WTC11 (cell line): ENCODE data around the gene DNM1L. TPM values are rescaled to one million over a fixed set of nuclear protein-coding genes. Genes with fewer than 3 reads are reported as not detected.

Experiments
- ATAC-seq: fragments of 200-7000 bp; cut with Tn5 transposase; 2 replicates; pipeline ENCODE4 v1.10.0; 2021; ENCODE audit warnings: mild to moderate bottlenecking, moderate library complexity
- CTCF ChIA-PET: fragments of 300-600 bp; sonication (Branson Sonifier 250); formaldehyde crosslinking; loops from one replicate; lab custom pipeline; 2021; ENCODE audit warnings: antibody characterized with exemption; lab: Charles Lee
- POLR2A ChIA-PET: fragments of 350-600 bp; sonication (Branson Sonifier 250); formaldehyde crosslinking; loops from one replicate; lab custom pipeline; 2021; ENCODE audit warnings: antibody characterized with exemption; lab: Charles Lee
- DNase-seq: peaks from one replicate; pipeline ENCODE4 v3.0.0; 2021; ENCODE audit warnings: low spot score
- H3K27ac Mint-ChIP-seq: 2 replicates; pipeline ENCODE4 v1.8.0; 2021; ENCODE audit warnings: mixed read lengths
- H3K27me3 Mint-ChIP-seq: 2 replicates; pipeline ENCODE4 v1.8.0; 2021; ENCODE audit warnings: low read depth, mild to moderate bottlenecking, moderate library complexity, mixed read lengths
- H3K36me3 Mint-ChIP-seq: 2 replicates; pipeline ENCODE4 v1.8.0; 2021; ENCODE audit warnings: mixed read lengths
- H3K4me1 Mint-ChIP-seq: 2 replicates; pipeline ENCODE4 v1.8.0; 2022; ENCODE audit warnings: mixed read lengths
- H3K4me3 Mint-ChIP-seq: 2 replicates; pipeline ENCODE4 v1.8.0; 2021; ENCODE audit warnings: mild to moderate bottlenecking, moderate library complexity, mixed read lengths
- H3K9me3 Mint-ChIP-seq: 2 replicates; pipeline ENCODE4 v1.8.0; 2021; ENCODE audit warnings: mixed read lengths
- AR ChIP-seq: fragments of 250-450 bp; sonication (Bioruptor Pico); IDR thresholded peaks from 2 replicates; pipeline ENCODE4 v1.9.0; 2021; ENCODE audit warnings: mild to moderate bottlenecking
- CBFB ChIP-seq: sonication (generic); formaldehyde crosslinking; IDR thresholded peaks from 2 replicates; pipeline ENCODE4 v1.8.1; 2022; ENCODE audit warnings: mild to moderate bottlenecking, low read depth, missing genetic modification reagents
- CREB1 ChIP-seq: sonication (generic); formaldehyde crosslinking; IDR thresholded peaks from 2 replicates; pipeline ENCODE4 v1.8.0; 2023; ENCODE audit warnings: mild to moderate bottlenecking, missing genetic modification reagents
- EMX1 ChIP-seq: fragments of 250-450 bp; sonication (Bioruptor Pico); IDR thresholded peaks from 2 replicates; pipeline ENCODE4 v1.8.0; 2021; ENCODE audit warnings: mild to moderate bottlenecking
- ESRRA ChIP-seq: sonication (generic); formaldehyde crosslinking; IDR thresholded peaks from 2 replicates; pipeline ENCODE4 v1.8.1; 2022; ENCODE audit warnings: mild to moderate bottlenecking, missing genetic modification reagents, borderline replicate concordance
- FOXP4 ChIP-seq: sonication (generic); formaldehyde crosslinking; IDR thresholded peaks from 2 replicates; pipeline ENCODE4 v1.8.0; 2022; ENCODE audit warnings: mild to moderate bottlenecking, missing genetic modification reagents
- GTF2I ChIP-seq: fragments of 250-450 bp; sonication (Bioruptor Pico); conservative IDR thresholded peaks from 2 replicates; pipeline ENCODE4 v1.4.0; 2021; ENCODE audit warnings: mild to moderate bottlenecking
- HMGA2 ChIP-seq: fragments of 250-450 bp; sonication (Bioruptor Pico); IDR thresholded peaks from 2 replicates; pipeline ENCODE4 v1.4.0; 2021; ENCODE audit warnings: mild to moderate bottlenecking, moderate library complexity
- NFE2L1 ChIP-seq: sonication (generic); formaldehyde crosslinking; IDR thresholded peaks from 2 replicates; pipeline ENCODE4 v1.8.1; 2023; ENCODE audit warnings: missing genetic modification reagents
- NR1H2 ChIP-seq: sonication (generic); formaldehyde crosslinking; IDR thresholded peaks from 2 replicates; pipeline ENCODE4 v1.9.0; 2021; ENCODE audit warnings: mild to moderate bottlenecking, moderate library complexity, missing genetic modification reagents
- NR3C1 ChIP-seq: sonication (generic); formaldehyde crosslinking; conservative IDR thresholded peaks from 2 replicates; pipeline ENCODE4 v1.8.1; 2023; ENCODE audit warnings: low read depth, mild to moderate bottlenecking, missing genetic modification reagents
- PRDM15 ChIP-seq: sonication (generic); formaldehyde crosslinking; IDR thresholded peaks from 2 replicates; pipeline ENCODE4 v1.8.0; 2022; ENCODE audit warnings: missing genetic modification reagents
- RORB ChIP-seq: fragments of 250-450 bp; sonication (Bioruptor Pico); IDR thresholded peaks from 2 replicates; pipeline ENCODE4 v1.9.0; 2021; ENCODE audit warnings: mild to moderate bottlenecking
- SMAD3 ChIP-seq: sonication (generic); formaldehyde crosslinking; IDR thresholded peaks from 2 replicates; pipeline ENCODE4 v1.8.0; 2022; ENCODE audit warnings: missing genetic modification reagents, mild to moderate bottlenecking, borderline replicate concordance
- SOX15 ChIP-seq: fragments of 250-450 bp; sonication (Bioruptor Pico); IDR thresholded peaks from 2 replicates; pipeline ENCODE4 v1.9.0; 2021; ENCODE audit warnings: mild to moderate bottlenecking
- TCF7 ChIP-seq: sonication (generic); formaldehyde crosslinking; IDR thresholded peaks from 2 replicates; pipeline ENCODE4 v1.8.0; 2022; ENCODE audit warnings: mild to moderate bottlenecking, low read depth, missing genetic modification reagents, moderate library complexity
- USF1 ChIP-seq: sonication (generic); formaldehyde crosslinking; IDR thresholded peaks from 2 replicates; pipeline ENCODE4 v1.8.0; 2022; ENCODE audit warnings: mild to moderate bottlenecking, missing genetic modification reagents
- USF2 ChIP-seq: sonication (generic); formaldehyde crosslinking; IDR thresholded peaks from 2 replicates; pipeline ENCODE4 v1.8.1; 2023; ENCODE audit warnings: mild to moderate bottlenecking, missing genetic modification reagents, moderate library complexity
- ZNF121 ChIP-seq: sonication (generic); formaldehyde crosslinking; IDR thresholded peaks from 2 replicates; pipeline ENCODE4 v1.8.0; 2023; ENCODE audit warnings: missing genetic modification reagents
- ZNF138 ChIP-seq: sonication (generic); formaldehyde crosslinking; conservative IDR thresholded peaks from 2 replicates; pipeline ENCODE4 v1.8.1; 2022; ENCODE audit warnings: mild to moderate bottlenecking, moderate library complexity, missing genetic modification reagents
- ZNF219 ChIP-seq: sonication (generic); formaldehyde crosslinking; IDR thresholded peaks from 2 replicates; pipeline ENCODE4 v1.8.0; 2023; ENCODE audit warnings: missing genetic modification reagents, mild to moderate bottlenecking, borderline replicate concordance
- ZNF396 ChIP-seq: fragments of 250-450 bp; sonication (Bioruptor Pico); IDR thresholded peaks from 2 replicates; pipeline ENCODE4 v1.8.0; 2021; ENCODE audit warnings: mild to moderate bottlenecking, moderate library complexity, borderline replicate concordance
- ZNF425 ChIP-seq: fragments of 250-450 bp; sonication (Bioruptor Pico); conservative IDR thresholded peaks from 2 replicates; pipeline ENCODE4 v1.9.0; 2021; ENCODE audit warnings: mild to moderate bottlenecking
- total RNA-seq: library from RNA; stranded (reverse); gene quantifications from 3 replicates; pipeline ENCODE4 v1.2.3, GENCODE V29; 2021

The DNM1L gene
- total RNA-seq, 1 experiment from 2014 or later = 74.3 TPM

GRCh38 chr12:32659908-32660440, 19.1 kb upstream of the DNM1L start:
- CTCF ChIA-PET = no interaction called here
- ATAC-seq (no peak), DNase-seq (no peak)
- POLR2A ChIA-PET = no interaction called here
- Mint-ChIP-seq H3K36me3 (no peaks in the 10 kb centered on the region), H3K4me3 (no peak overlapping the region), H3K27me3 (no peaks in the 10 kb centered on the region), H3K27ac (peak overlapping the region; percentile 13; the same call in 1 of the 2 replicates)
- no peak for TF ChIP-seq USF1 (CRISPR knock-in tag)
- TF ChIP-seq ESRRA = no peak
- no peak for TF ChIP-seq EMX1
- no peak for TF ChIP-seq TCF7 (CRISPR knock-in tag)
- TF ChIP-seq AR (CRISPR knock-in tag) = no peak
- TF ChIP-seq FOXP4 (CRISPR knock-in tag) = no peak
- TF ChIP-seq NR3C1 = no peak
- TF ChIP-seq HMGA2 (CRISPR knock-in tag) = no peak
- TF ChIP-seq ZNF219 = no peak
- TF ChIP-seq ZNF138 = no peak
- no peak for TF ChIP-seq NR1H2 (CRISPR knock-in tag)
- TF ChIP-seq, all 79 proteins: peak for 0
- peaks cover 1% of the 10 kb centered on the region for H3K9me3 Mint-ChIP-seq
- no peaks in the 10 kb centered on the region for H3K4me1 Mint-ChIP-seq

- ChIA-PET POLR2A (no interaction called here), CTCF (interaction anchor here (1.2 to 2.4 kb wide), 2 partner anchors 10 to 205 kb away, joined by 4 to 12 read pairs; no protein-coding TSS in a partner anchor)
- H3K9me3 Mint-ChIP-seq = no peaks in the 10 kb centered on the region
- no peak for DNase-seq
- ATAC-seq = no peak
- no peak overlapping the region for H3K4me3 Mint-ChIP-seq
- no peak overlapping the region for H3K27ac Mint-ChIP-seq
- H3K36me3 Mint-ChIP-seq = no peaks in the 10 kb centered on the region
- H3K27me3 Mint-ChIP-seq = no peaks in the 10 kb centered on the region
- H3K4me1 Mint-ChIP-seq = peaks cover under 1% of the 10 kb centered on the region; the same call in 1 of the 2 replicates
- TF ChIP-seq ZNF121 (CRISPR knock-in tag) (no peak), ZNF396 (CRISPR knock-in tag) (no peak), SMAD3 (no peak), NFE2L1 (no peak), SOX15 (CRISPR knock-in tag) (no peak), GTF2I (CRISPR knock-in tag) (no peak), RORB (CRISPR knock-in tag) (no peak), USF2 (no peak)
Measured at GRCh38 chr12:32661706-32662105, 17.4 kb upstream of the DNM1L start.

GRCh38 chr12:32662665-32663064, 16.4 kb upstream of the DNM1L start:
- Mint-ChIP-seq H3K9me3 (no peaks in the 10 kb centered on the region), H3K4me1 (peaks cover 4% of the 10 kb centered on the region; the same call in 1 of the 2 replicates), H3K36me3 (no peaks in the 10 kb centered on the region), H3K4me3 (no peak overlapping the region), H3K27me3 (no peaks in the 10 kb centered on the region), H3K27ac (no peak overlapping the region)
- ChIA-PET POLR2A (no interaction called here), CTCF (interaction anchor here (1.2 to 2.4 kb wide), 2 partner anchors 9 to 206 kb away, joined by 4 to 12 read pairs; no protein-coding TSS in a partner anchor)
- ATAC-seq (no peak), DNase-seq (no peak)
- TF ChIP-seq ZNF425 (CRISPR knock-in tag) (no peak), CBFB (CRISPR knock-in tag) (no peak), NR1H2 (CRISPR knock-in tag) (no peak), CREB1 (CRISPR knock-in tag) (no peak), PRDM15 (no peak)
